IMR-90 (cell line): ENCODE data around the gene SSH2.

Source experiments
- CEBPB ChIP-seq: IDR thresholded peaks from 2 replicates; pipeline ENCODE4 v1.6.1; 2012; ENCODE audit warnings: low read depth, low read length, improper control_type of control experiment
- CHD1 ChIP-seq: IDR thresholded peaks from 2 replicates; pipeline ENCODE4 v1.6.1; 2012; ENCODE audit warnings: low read depth, low read length, improper control_type of control experiment
- CTCF ChIP-seq: conservative IDR thresholded peaks from 2 replicates; pipeline ENCODE4 v1.5.1; 2012; ENCODE audit warnings: mild to moderate bottlenecking, low read depth, low read length, improper control_type of control experiment
- ELK1 ChIP-seq: fragments of 150-350 bp; IDR thresholded peaks from 2 replicates; pipeline ENCODE4 v1.6.1; 2016; ENCODE audit warnings: low read depth, mild to moderate bottlenecking, low read length, moderate library complexity, borderline replicate concordance
- FOS ChIP-seq: fragments of 150-350 bp; IDR thresholded peaks from 2 replicates; pipeline ENCODE4 v1.6.1; 2016; ENCODE audit warnings: low read depth, low read length
- MXI1 ChIP-seq: IDR thresholded peaks from 2 replicates; pipeline ENCODE4 v1.6.1; 2012; ENCODE audit warnings: low read depth, mild to moderate bottlenecking, low read length, moderate library complexity, borderline replicate concordance
- POLR2A ChIP-seq: IDR thresholded peaks from 2 replicates; pipeline ENCODE4 v1.6.1; 2012; ENCODE audit warnings: mild to moderate bottlenecking, low read depth, low read length
- RAD21 ChIP-seq: IDR thresholded peaks from 2 replicates; pipeline ENCODE4 v1.6.1; 2012; ENCODE audit warnings: low read length, improper control_type of control experiment
- SMC3 ChIP-seq: fragments of 150-350 bp; IDR thresholded peaks from 2 replicates; pipeline ENCODE4 v1.6.1; 2016; ENCODE audit warnings: low read depth, mild to moderate bottlenecking, antibody characterized with exemption, low read length, moderate library complexity
- USF2 ChIP-seq: fragments of 150-350 bp; IDR thresholded peaks from 2 replicates; pipeline ENCODE4 v1.6.1; 2017; ENCODE audit warnings: mild to moderate bottlenecking, antibody characterized with exemption, low read length, low read depth

GRCh38 chr17:29906969-29907368 is 23.1 kb downstream of the SSH2 start:
- TF ChIP-seq CTCF (no peak), CEBPB (no peak), POLR2A (no peak), SMC3 (no peak), FOS (no peak), RAD21 (no peak), CHD1 (no peak), USF2 (no peak), MXI1 (no peak), ELK1 (no peak)
